ENCODE results near the gene TCEA3. TPM values are rescaled to one million over a fixed set of nuclear protein-coding genes. Genes with fewer than 3 reads are reported as not detected.
A peak's percentile ranks its signal among the peaks of the same experiment; 100 is the strongest.

TCEA3 gene
- polyA plus RNA-seq, 3 donors = 0.26 to 0.52 TPM; not detected in 1

GRCh38 chr1:23356471-23357137 lies 67.9 kb downstream of the TCEA3 start:
- Histone ChIP-seq H3K9me3 (replicated peaks in 1 of 2; ENCODE audit: control insufficient read depth in 1 of 2, insufficient read depth in 1 of 2, low read length in 2 of 2) (peaks cover 20 to 33% of the 10 kb centered on the region in 2 donors), H3K4me2 (replicated peaks; ENCODE audit: extremely low read depth, low read length, poor library complexity, severe bottlenecking) (no peak overlapping the region), H3K36me3 (replicated peaks in 1 of 2; ENCODE audit: control insufficient read depth in 1 of 2, insufficient read depth in 2 of 2, low read length in 2 of 2) (peaks cover 0 to 17% of the 10 kb centered on the region in 2 donors), H4K20me1 (ENCODE audit: insufficient read depth, low read length) (no peaks in the 10 kb centered on the region), H3K9ac (ENCODE audit: insufficient read depth, low read length, poor library complexity, severe bottlenecking) (no peak overlapping the region), H3K79me2 (ENCODE audit: insufficient read depth, low read length) (no peaks in the 10 kb centered on the region), H3K4me1 (ENCODE audit: control insufficient read depth in 1 of 2, insufficient read depth in 2 of 2, low read length in 2 of 2) (no peaks in the 10 kb centered on the region), H3K27ac (ENCODE audit: low read depth in 1 of 2, low read length in 2 of 2) (no peak overlapping the region), H2AFZ (ENCODE audit: insufficient read depth, low read depth, low read length, poor library complexity, severe bottlenecking) (no peak overlapping the region), H3K4me3 (replicated peaks in 1 of 3; ENCODE audit: low read depth in 2 of 3, low read length in 3 of 3) (no peak overlapping the region), H3K27me3 (ENCODE audit: control insufficient read depth in 2 of 2, insufficient read depth in 2 of 2, low read length in 2 of 2) (no peaks in the 10 kb centered on the region)
- Mint-ChIP-seq H3K27ac (peak overlapping the region in 1 of 7 donors; percentile 49), H3K4me1 (peaks cover 3% of the 10 kb centered on the region), H3K36me3 (peaks cover 12 to 15% of the 10 kb centered on the region in 2 donors), H3K27me3 (ENCODE audit: low read depth in 3 of 3) (peaks cover 0 to 8% (median 1%) of the 10 kb centered on the region in 3 donors), H3K4me3 (no peak overlapping the region), H3K9me3 (peaks cover 21 to 38% (median 31%) of the 10 kb centered on the region in 7 donors)
- TF ChIP-seq CTCF (IDR thresholded peaks at IDR 0.05) = no peak
- WGBS (ENCODE audit: insufficient coverage) = 100% methylated on average over 2 of the region's 8 CpGs
- no peak for DNase-seq
- intact Hi-C loops (cut with micrococcal nuclease) = no loop called here

- H2AFZ ChIP-seq (ENCODE audit: insufficient read depth, low read depth, low read length, poor library complexity, severe bottlenecking) = no peak overlapping the region
- 40% methylated on average over 1 of the region's 3 CpGs for WGBS (ENCODE audit: insufficient coverage)
- Mint-ChIP-seq H3K9me3 (peaks cover 6 to 16% (median 8%) of the 10 kb centered on the region in 7 donors), H3K27me3 (ENCODE audit: low read depth in 3 of 3) (peaks cover 1 to 8% (median 2%) of the 10 kb centered on the region in 3 donors), H3K4me1 (peaks cover 3% of the 10 kb centered on the region), H3K36me3 (peaks cover 0 to under 1% of the 10 kb centered on the region in 2 donors), H3K27ac (no peak overlapping the region), H3K4me3 (no peak overlapping the region)
- H4K20me1 ChIP-seq (ENCODE audit: insufficient read depth, low read length) = no peaks in the 10 kb centered on the region
- intact Hi-C loops (cut with micrococcal nuclease) = no loop called here
- no peak overlapping the region for H3K27ac ChIP-seq (ENCODE audit: low read depth in 1 of 2, low read length in 2 of 2)
- no peak overlapping the region for H3K4me3 ChIP-seq (replicated peaks in 1 of 3; ENCODE audit: low read depth in 2 of 3, low read length in 3 of 3)
- no peaks in the 10 kb centered on the region for H3K27me3 ChIP-seq (ENCODE audit: control insufficient read depth in 2 of 2, insufficient read depth in 2 of 2, low read length in 2 of 2)
- no peak for TF ChIP-seq CTCF (IDR thresholded peaks at IDR 0.05)
- H3K79me2 ChIP-seq (ENCODE audit: insufficient read depth, low read length) = no peaks in the 10 kb centered on the region
- H3K4me2 ChIP-seq (replicated peaks; ENCODE audit: extremely low read depth, low read length, poor library complexity, severe bottlenecking) = no peak overlapping the region
- no peak for DNase-seq
- H3K9ac ChIP-seq (ENCODE audit: insufficient read depth, low read length, poor library complexity, severe bottlenecking) = no peak overlapping the region
- H3K9me3 ChIP-seq (replicated peaks in 1 of 2; ENCODE audit: control insufficient read depth in 1 of 2, insufficient read depth in 1 of 2, low read length in 2 of 2) = peaks cover 10% of the 10 kb centered on the region in 2 donors
- H3K36me3 ChIP-seq (replicated peaks in 1 of 2; ENCODE audit: control insufficient read depth in 1 of 2, insufficient read depth in 2 of 2, low read length in 2 of 2) = no peaks in the 10 kb centered on the region
- no peaks in the 10 kb centered on the region for H3K4me1 ChIP-seq (ENCODE audit: control insufficient read depth in 1 of 2, insufficient read depth in 2 of 2, low read length in 2 of 2)
Measured at GRCh38 chr1:23354245-23354644, 70.3 kb downstream of the TCEA3 start.

All from CD14-positive monocyte (primary cell).